HCT116 (cell line): ENCODE data around the gene TNFAIP8.

Source experiments
- CEBPB ChIP-seq: IDR thresholded peaks from 2 replicates; pipeline ENCODE4 v1.6.1; 2012; ENCODE audit warnings: low read depth
- CTCF ChIP-seq, 3 experiments: fragments of 200-600 bp in 1 of 3; sonication (generic) in 1 of 3; IDR thresholded peaks in 2 of 3; conservative IDR thresholded peaks in 1 of 3; 2 replicates each; pipeline ENCODE4 v1.5.1; 2012 to 2017; ENCODE audit warnings: low read depth in 2 of 3, low read length in 2 of 3, antibody characterized with exemption in 1 of 3, borderline replicate concordance in 1 of 3, control low read depth in 1 of 3, mild to moderate bottlenecking in 1 of 3, mixed read lengths in 1 of 3, mixed run types in 1 of 3, moderate library complexity in 1 of 3; ENCODE audit not compliant: insufficient read depth in 1 of 3
- EZH2 ChIP-seq: fragments of 200-600 bp; sonication (generic); IDR thresholded peaks from 2 replicates; pipeline ENCODE4 v1.6.1; 2017; ENCODE audit warnings: antibody characterized with exemption, mixed run types
- POLR2A ChIP-seq: IDR thresholded peaks from 2 replicates; pipeline ENCODE4 v1.7.0; 2011; ENCODE audit warnings: borderline replicate concordance; ENCODE audit not compliant: insufficient read depth, insufficient read length; ENCODE audit errors: extremely low read depth
- POLR2AphosphoS5 ChIP-seq: IDR thresholded peaks from 2 replicates; pipeline ENCODE4 v1.6.1; 2011; ENCODE audit warnings: mild to moderate bottlenecking, low read depth, low read length, moderate library complexity
- YY1 ChIP-seq: IDR thresholded peaks from 2 replicates; pipeline ENCODE4 v1.6.1; 2011; ENCODE audit warnings: low read length, low read depth, moderate library complexity, mild to moderate bottlenecking; ENCODE audit not compliant: insufficient replicate concordance; ENCODE audit errors: extremely low read depth
- TF ChIP-seq, protein P1 (sequence below): IDR thresholded peaks from 2 replicates; pipeline ENCODE4 v1.6.1; 2012; ENCODE audit warnings: low read depth
- TF ChIP-seq, protein P2 (sequence below): IDR thresholded peaks from 2 replicates; pipeline ENCODE4 v1.6.1; 2012

GRCh38 chr5:119336262-119336661 lies 19.6 kb upstream of the TNFAIP8 start:
- TF ChIP-seq, protein P1, sequence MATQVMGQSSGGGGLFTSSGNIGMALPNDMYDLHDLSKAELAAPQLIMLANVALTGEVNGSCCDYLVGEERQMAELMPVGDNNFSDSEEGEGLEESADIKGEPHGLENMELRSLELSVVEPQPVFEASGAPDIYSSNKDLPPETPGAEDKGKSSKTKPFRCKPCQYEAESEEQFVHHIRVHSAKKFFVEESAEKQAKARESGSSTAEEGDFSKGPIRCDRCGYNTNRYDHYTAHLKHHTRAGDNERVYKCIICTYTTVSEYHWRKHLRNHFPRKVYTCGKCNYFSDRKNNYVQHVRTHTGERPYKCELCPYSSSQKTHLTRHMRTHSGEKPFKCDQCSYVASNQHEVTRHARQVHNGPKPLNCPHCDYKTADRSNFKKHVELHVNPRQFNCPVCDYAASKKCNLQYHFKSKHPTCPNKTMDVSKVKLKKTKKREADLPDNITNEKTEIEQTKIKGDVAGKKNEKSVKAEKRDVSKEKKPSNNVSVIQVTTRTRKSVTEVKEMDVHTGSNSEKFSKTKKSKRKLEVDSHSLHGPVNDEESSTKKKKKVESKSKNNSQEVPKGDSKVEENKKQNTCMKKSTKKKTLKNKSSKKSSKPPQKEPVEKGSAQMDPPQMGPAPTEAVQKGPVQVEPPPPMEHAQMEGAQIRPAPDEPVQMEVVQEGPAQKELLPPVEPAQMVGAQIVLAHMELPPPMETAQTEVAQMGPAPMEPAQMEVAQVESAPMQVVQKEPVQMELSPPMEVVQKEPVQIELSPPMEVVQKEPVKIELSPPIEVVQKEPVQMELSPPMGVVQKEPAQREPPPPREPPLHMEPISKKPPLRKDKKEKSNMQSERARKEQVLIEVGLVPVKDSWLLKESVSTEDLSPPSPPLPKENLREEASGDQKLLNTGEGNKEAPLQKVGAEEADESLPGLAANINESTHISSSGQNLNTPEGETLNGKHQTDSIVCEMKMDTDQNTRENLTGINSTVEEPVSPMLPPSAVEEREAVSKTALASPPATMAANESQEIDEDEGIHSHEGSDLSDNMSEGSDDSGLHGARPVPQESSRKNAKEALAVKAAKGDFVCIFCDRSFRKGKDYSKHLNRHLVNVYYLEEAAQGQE: no peak
- TF ChIP-seq CEBPB: no peak
- no peak for TF ChIP-seq CTCF (IDR thresholded peaks at IDR 0.05 in 2 of 3, conservative IDR thresholded peaks at IDR 0.05 in 1 of 3; ENCODE audit: borderline replicate concordance in 1 of 3, insufficient read depth in 1 of 3, low read depth in 2 of 3, low read length in 2 of 3)
- no peak for TF ChIP-seq YY1
- TF ChIP-seq EZH2: no peak
- TF ChIP-seq POLR2A: no peak
- no peak for TF ChIP-seq POLR2AphosphoS5
- TF ChIP-seq, protein P2, sequence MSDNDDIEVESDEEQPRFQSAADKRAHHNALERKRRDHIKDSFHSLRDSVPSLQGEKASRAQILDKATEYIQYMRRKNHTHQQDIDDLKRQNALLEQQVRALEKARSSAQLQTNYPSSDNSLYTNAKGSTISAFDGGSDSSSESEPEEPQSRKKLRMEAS: no peak
